Body of pancreas (tissue), 4 donors: ENCODE data around the gene HOXC12. TPM values are rescaled to one million over a fixed set of nuclear protein-coding genes. Genes with fewer than 3 reads are reported as not detected.

Experiments
- ATAC-seq: fragments of 150-250 bp; one replicate; pipeline ENCODE4 v1.9.1; 2016
- DNase-seq, 4 donors: peaks; one replicate each; pipeline ENCODE4 v3.0.0-alpha.2; 2019
- H3K27ac ChIP-seq, 4 donors: fragments of 200-600 bp; sonication (generic); 1 replicate in 3 of 4; 2 replicates in 1 of 4; pipeline versions ENCODE4 v1.5.1 to v1.6.1; 2016 to 2019; ENCODE audit warnings: mild to moderate bottlenecking in 1 of 4, mixed read lengths in 1 of 4, moderate library complexity in 1 of 4
- H3K27me3 ChIP-seq, 2 donors: fragments of 200-600 bp; sonication (generic); one replicate each; pipeline ENCODE4 v1.6.0; 2016; ENCODE audit warnings: mild to moderate bottlenecking in 1 of 2
- H3K36me3 ChIP-seq, 2 donors: fragments of 200-600 bp; sonication (generic); replicated peaks in 1 of 2; 2 replicates each; pipeline ENCODE4 v1.5.1; 2016; ENCODE audit warnings: low read depth in 2 of 2; ENCODE audit not compliant: insufficient read depth in 1 of 2
- H3K4me1 ChIP-seq: fragments of 200-600 bp; sonication (generic); one replicate; pipeline ENCODE4 v1.6.0; 2016
- H3K4me3 ChIP-seq, 2 donors: fragments of 200-600 bp; sonication (generic); 1 replicate in 1 of 2; 2 replicates in 1 of 2; pipeline ENCODE4 v1.5.1; 2016 to 2019
- H3K9me3 ChIP-seq, 3 donors: fragments of 200-600 bp; sonication (generic); 1 replicate in 2 of 3; 2 replicates in 1 of 3; pipeline ENCODE4 v1.5.1; 2016
- CTCF ChIP-seq, 7 experiments: fragments of 450-650 bp in 4 of 7; fragments of 200-600 bp in 3 of 7; sonication (generic) in 3 of 7; IDR thresholded peaks; one replicate each; pipeline ENCODE4 v1.5.1; 2016 to 2019; ENCODE audit warnings: antibody characterized with exemption in 7 of 7
- POLR2A ChIP-seq, 3 donors: fragments of 450-650 bp; IDR thresholded peaks; one replicate each; pipeline ENCODE4 v1.6.1; 2016; ENCODE audit warnings: antibody characterized with exemption in 3 of 3, mild to moderate bottlenecking in 2 of 3
- WGBS, 2 donors: methylation state at CpG; one replicate each; pipeline ENCODE4 v1.1.5; 2017; 5-methylcytosine and 5-hydroxymethylcytosine counted together
- intact Hi-C: fragments of 100-400 bp; cut with DNase I; formaldehyde crosslinking; loops from one replicate; pipeline ENCODE4 v1.15.1; 2023
- total RNA-seq, 2 donors: library from RNA; depleted of rRNA; stranded (reverse); fragments of >200 nt; gene quantifications; one replicate each; pipeline ENCODE4 v1.1.0, GENCODE V29; 2016

HOXC12 gene
- total RNA-seq, 2 donors from 2014 or later: not detected

GRCh38 chr12:53982648-53983567 is 28.2 kb downstream of the HOXC12 start:
- Histone ChIP-seq H3K4me3 (no peak overlapping the region), H3K4me1 (peaks cover 18% of the 10 kb centered on the region), H3K36me3 (no peaks in the 10 kb centered on the region), H3K9me3 (no peaks in the 10 kb centered on the region), H3K27ac (no peak overlapping the region), H3K27me3 (peaks cover 0 to 71% of the 10 kb centered on the region in 2 donors)
- 8 to 9% methylated on average over 26 of the region's 26 CpGs for WGBS, 2 donors
- DNase-seq (no peak), ATAC-seq (no peak)
- intact Hi-C loops: no loop called here
- TF ChIP-seq POLR2A (IDR thresholded peaks at IDR 0.05) (no peak), CTCF (IDR thresholded peaks at IDR 0.05) (no peak)

- ATAC-seq (no peak), DNase-seq (no peak)
- peaks cover 0 to 73% of the 10 kb centered on the region in 2 donors for H3K27me3 ChIP-seq
- TF ChIP-seq POLR2A (IDR thresholded peaks at IDR 0.05): no peak
- TF ChIP-seq CTCF (IDR thresholded peaks at IDR 0.05): no peak
- H3K27ac ChIP-seq: no peak overlapping the region
- intact Hi-C loops: no loop called here
- H3K4me1 ChIP-seq: peaks cover 18% of the 10 kb centered on the region
- no peak overlapping the region for H3K4me3 ChIP-seq
- WGBS, 2 donors: 7 to 10% methylated on average over 17 of the region's 17 CpGs
- no peaks in the 10 kb centered on the region for H3K36me3 ChIP-seq
- H3K9me3 ChIP-seq: no peaks in the 10 kb centered on the region
Observed at GRCh38 chr12:53983568-53983949, 28.9 kb downstream of the HOXC12 start.

GRCh38 chr12:53983950-53984572 is 29.4 kb downstream of the HOXC12 start:
- no peak for TF ChIP-seq POLR2A (IDR thresholded peaks at IDR 0.05)
- TF ChIP-seq CTCF (IDR thresholded peaks at IDR 0.05): no peak
- Histone ChIP-seq H3K9me3 (no peaks in the 10 kb centered on the region), H3K36me3 (no peaks in the 10 kb centered on the region), H3K4me1 (peaks cover 20% of the 10 kb centered on the region), H3K27me3 (peaks cover 0 to 73% of the 10 kb centered on the region in 2 donors), H3K27ac (no peak overlapping the region), H3K4me3 (no peak overlapping the region)
- ATAC-seq (no peak), DNase-seq (no peak)
- WGBS, 2 donors: 7 to 8% methylated on average over 21 to 30 of the region's 30 CpGs
- intact Hi-C loops: no loop called here

- Histone ChIP-seq H3K4me1 (peaks cover 27% of the 10 kb centered on the region), H3K36me3 (no peaks in the 10 kb centered on the region), H3K9me3 (no peaks in the 10 kb centered on the region), H3K4me3 (no peak within 1 kb of the TSS), H3K27me3 (peaks cover 0 to 81% of the 10 kb centered on the region in 2 donors), H3K27ac (no peak within 1 kb of the TSS)
- TF ChIP-seq POLR2A (IDR thresholded peaks at IDR 0.05) (no peak), CTCF (IDR thresholded peaks at IDR 0.05) (peak; percentile 41 to 73 (median 58))
- ATAC-seq (peak; percentile 80), DNase-seq (peak; percentile 86 to 91 (median 88))
- WGBS, 2 donors: 5 to 11% methylated on average over 20 to 53 of the region's 55 CpGs
- intact Hi-C loops: no loop called here
Observed at GRCh38 chr12:53984901-53985691, 30.4 kb downstream of the HOXC12 start, which contains the start of gene HOXC10. HOXC10 (plus strand) TSS chr12:53985146; CDS start chr12:53985260, 114 bp downstream.
